Measurements from ENCODE around the gene PLCL1. TPM values are rescaled to one million over a fixed set of nuclear protein-coding genes. Genes with fewer than 3 reads are reported as not detected.
A peak's percentile ranks its signal among the peaks of the same experiment; 100 is the strongest.

Gene PLCL1
- total and polyA plus RNA-seq, 8 donors: 0.38 to 1.5 (median 0.73) TPM

- Histone ChIP-seq H3K9me3 (no peaks in the 10 kb centered on the region), H3K4me3 (no peak overlapping the region), H3K4me1 (no peaks in the 10 kb centered on the region), H3K27me3 (no peaks in the 10 kb centered on the region), H3K36me3 (no peaks in the 10 kb centered on the region), H3K27ac (no peak overlapping the region)
- intact Hi-C loops (cut with DNase I): no loop called here
- ATAC-seq: no peak
- no peak for TF ChIP-seq CTCF (IDR thresholded peaks at IDR 0.05)
- WGBS, 2 donors: 85 to 89% methylated on average over 2 of the region's 2 CpGs
- no peak for FAIRE-seq
- no peak for DNase-seq
Measured at GRCh38 chr2:198080879-198081765, 276.7 kb downstream of the PLCL1 start.

- intact Hi-C loops (cut with DNase I): no loop called here
- no peak for ATAC-seq
- Histone ChIP-seq H3K36me3 (no peaks in the 10 kb centered on the region), H3K9me3 (no peaks in the 10 kb centered on the region), H3K4me3 (no peak overlapping the region), H3K27me3 (no peaks in the 10 kb centered on the region), H3K4me1 (no peaks in the 10 kb centered on the region), H3K27ac (no peak overlapping the region)
- no peak for FAIRE-seq
- TF ChIP-seq CTCF (IDR thresholded peaks at IDR 0.05): no peak
- WGBS, 2 donors: 83 to 84% methylated on average over 6 of the region's 6 CpGs
- no peak for DNase-seq
Measured at GRCh38 chr2:198084156-198084555, 279.8 kb downstream of the PLCL1 start.

GRCh38 chr2:198096002-198096401, 291.6 kb downstream of the PLCL1 start:
- no peak for TF ChIP-seq CTCF (IDR thresholded peaks at IDR 0.05)
- DNase-seq (no peak), ATAC-seq (peak in 1 of 4 donors; percentile 38), FAIRE-seq (no peak)
- no peak overlapping the region for H3K27ac ChIP-seq
- H3K27me3 ChIP-seq: no peaks in the 10 kb centered on the region
- no peak overlapping the region for H3K4me3 ChIP-seq
- no peaks in the 10 kb centered on the region for H3K9me3 ChIP-seq
- H3K36me3 ChIP-seq: no peaks in the 10 kb centered on the region
- 87 to 90% methylated on average over 2 of the region's 2 CpGs for WGBS, 2 donors
- no peaks in the 10 kb centered on the region for H3K4me1 ChIP-seq
- intact Hi-C loops (cut with DNase I): no loop called here

- FAIRE-seq: no peak
- H3K27me3 ChIP-seq: no peaks in the 10 kb centered on the region
- DNase-seq: no peak
- intact Hi-C loops (cut with DNase I): no loop called here
- TF ChIP-seq CTCF (IDR thresholded peaks at IDR 0.05): no peak
- no peaks in the 10 kb centered on the region for H3K9me3 ChIP-seq
- H3K27ac ChIP-seq: no peak overlapping the region
- H3K4me1 ChIP-seq: no peaks in the 10 kb centered on the region
- no peak for ATAC-seq
- no peak overlapping the region for H3K4me3 ChIP-seq
- WGBS, 2 donors: 75 to 87% methylated on average over 2 of the region's 2 CpGs
- no peaks in the 10 kb centered on the region for H3K36me3 ChIP-seq
Measured at GRCh38 chr2:198096965-198097364, 292.6 kb downstream of the PLCL1 start.

- no peak for TF ChIP-seq CTCF (IDR thresholded peaks at IDR 0.05)
- FAIRE-seq (no peak), ATAC-seq (no peak), DNase-seq (no peak)
- no peaks in the 10 kb centered on the region for H3K27me3 ChIP-seq
- no peak overlapping the region for H3K4me3 ChIP-seq
- H3K4me1 ChIP-seq: no peaks in the 10 kb centered on the region
- intact Hi-C loops (cut with DNase I): no loop called here
- no peaks in the 10 kb centered on the region for H3K36me3 ChIP-seq
- H3K27ac ChIP-seq: no peak overlapping the region
- H3K9me3 ChIP-seq: no peaks in the 10 kb centered on the region
- 73 to 77% methylated on average over 3 of the region's 3 CpGs for WGBS, 2 donors
Measured at GRCh38 chr2:198097630-198098029, 293.2 kb downstream of the PLCL1 start.
